ENCODE data around the gene DUSP16.

- TF ChIP-seq CTCF (IDR thresholded peaks at IDR 0.05; ENCODE audit: poor library complexity, severe bottlenecking) (no peak), EZH2 (IDR thresholded peaks at IDR 0.05; ENCODE audit: borderline replicate concordance, insufficient read depth, low read length, poor library complexity, severe bottlenecking) (no peak), EP300 (conservative IDR thresholded peaks at IDR 0.05; ENCODE audit: poor library complexity, severe bottlenecking) (no peak), MXI1 (conservative IDR thresholded peaks at IDR 0.05; ENCODE audit: poor library complexity, severe bottlenecking) (no peak), TAF1 (IDR thresholded peaks at IDR 0.05; ENCODE audit: low read depth) (no peak), RAD21 (conservative IDR thresholded peaks at IDR 0.05) (no peak)
These were observed 34.0 kb downstream of the DUSP16 start for GRCh38 chr12:12528361-12529270.

Data from neural cell (in vitro differentiated cells).